GM12874 (cell line): ENCODE data around the gene LCOR.
A peak's percentile ranks its signal among the peaks of the same experiment; 100 is the strongest.

Experiments
- CTCF ChIP-seq: IDR thresholded peaks from 2 replicates; pipeline ENCODE4 v1.5.1; 2011; ENCODE audit warnings: low read depth, mild to moderate bottlenecking, control low read depth, low read length, moderate library complexity; ENCODE audit not compliant: insufficient read depth

Gene LCOR

GRCh38 chr10:97025613-97026242, 193.6 kb downstream of the LCOR start:
- TF ChIP-seq CTCF, result peak; percentile 82

- TF ChIP-seq CTCF, result no peak
Observed at GRCh38 chr10:97028126-97028831, 196.2 kb downstream of the LCOR start.

- TF ChIP-seq CTCF, result no peak
Observed at GRCh38 chr10:97028832-97029178, 196.7 kb downstream of the LCOR start.

GRCh38 chr10:97029271-97029670, 197.2 kb downstream of the LCOR start:
- TF ChIP-seq CTCF, result no peak

GRCh38 chr10:97030894-97031293, 198.8 kb downstream of the LCOR start:
- TF ChIP-seq CTCF, result no peak

GRCh38 chr10:97031459-97031858, 199.4 kb downstream of the LCOR start:
- no peak for TF ChIP-seq CTCF

GRCh38 chr10:97032624-97033023, 200.5 kb downstream of the LCOR start:
- TF ChIP-seq CTCF, result no peak
